ENCODE results near the gene LMAN2L.
A peak's percentile ranks its signal among the peaks of the same experiment; 100 is the strongest.

LMAN2L gene

DNA sequence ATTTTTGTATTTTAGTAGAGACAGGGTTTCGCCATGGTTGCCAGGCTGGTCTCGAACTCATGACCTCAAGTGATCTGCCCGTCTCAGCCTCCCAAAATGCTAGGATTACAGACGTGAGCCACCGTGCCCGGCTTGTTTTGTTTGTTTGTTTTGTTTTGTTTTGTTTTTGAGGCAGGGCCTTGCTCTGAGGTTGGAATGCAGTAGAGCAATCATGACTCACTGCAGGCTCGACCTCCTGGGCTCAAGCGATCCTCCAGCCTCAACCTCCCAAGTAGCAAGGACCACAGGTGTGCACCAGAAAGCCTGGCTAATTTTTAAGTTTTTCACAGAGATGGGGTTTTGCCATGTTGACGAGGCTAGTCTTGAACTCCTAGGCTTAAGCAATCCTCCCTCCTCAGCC is 11.9 kb upstream of the LMAN2L start:
- H2AFZ ChIP-seq (ENCODE audit: low read depth, low read length) = no peak overlapping the region

DNA sequence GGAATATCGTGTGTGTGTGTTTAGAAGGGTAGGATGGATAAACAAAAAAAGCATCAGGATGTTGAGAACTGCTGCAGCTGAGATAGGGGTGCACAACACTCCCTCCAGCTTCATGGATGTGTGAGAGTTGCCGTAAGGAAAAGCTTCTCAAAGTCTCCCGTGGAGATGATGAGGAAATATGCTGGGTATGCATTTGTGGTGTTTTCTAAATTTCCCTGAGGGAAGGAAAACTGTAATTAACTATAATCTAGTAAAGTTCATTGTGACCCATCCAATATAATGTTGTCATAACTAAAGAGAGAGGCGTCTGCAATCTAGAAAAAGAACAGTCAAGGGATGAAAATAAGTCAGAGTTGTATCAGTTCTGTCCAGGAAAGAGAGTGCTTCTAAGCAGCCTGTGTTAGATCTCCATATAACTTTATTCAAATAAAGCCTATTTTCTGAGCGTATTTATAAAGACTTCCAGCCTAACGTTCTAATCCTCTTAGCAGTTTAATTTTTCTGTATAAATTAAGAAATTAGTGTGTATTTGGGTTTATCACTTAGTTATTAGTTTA is 7.3 kb upstream of the LMAN2L start:
- no peak for ATAC-seq (ENCODE audit: insufficient read depth, low read depth)
- Histone ChIP-seq H3K27ac (ENCODE audit: low read length) (no peak overlapping the region), H3K79me2 (ENCODE audit: insufficient read depth, low read length) (no peaks in the 10 kb centered on the region)

More for the DNA sequence above, 11.9 kb upstream of the LMAN2L start:
- H3K36me3 ChIP-seq (ENCODE audit: insufficient read depth, low read length) = no peaks in the 10 kb centered on the region
- no peak for ATAC-seq (ENCODE audit: insufficient read depth, low read depth)
- TF ChIP-seq CTCF (IDR thresholded peaks at IDR 0.05; ENCODE audit: borderline replicate concordance, extremely low read depth, low read length, poor library complexity, severe bottlenecking) = no peak
- H3K9ac ChIP-seq (ENCODE audit: low read depth, low read length) = no peak overlapping the region
- no peak overlapping the region for H3K27ac ChIP-seq (ENCODE audit: low read length)
- no peak for DNase-seq
- no peaks in the 10 kb centered on the region for H3K79me2 ChIP-seq (ENCODE audit: insufficient read depth, low read length)
- H3K4me1 ChIP-seq (ENCODE audit: insufficient read depth, low read length) = no peaks in the 10 kb centered on the region
- H3K27me3 ChIP-seq (ENCODE audit: insufficient read depth, low read length, poor library complexity) = no peaks in the 10 kb centered on the region
- H3K4me2 ChIP-seq (ENCODE audit: insufficient read depth, low read length) = no peak overlapping the region
- H3K9me3 ChIP-seq (ENCODE audit: insufficient read depth, low read length, severe bottlenecking) = no peaks in the 10 kb centered on the region
- no peaks in the 10 kb centered on the region for H4K20me1 ChIP-seq (ENCODE audit: insufficient read depth, low read length)
- H3K4me3 ChIP-seq (ENCODE audit: low read depth in 1 of 2, low read length in 2 of 2) = no peak overlapping the region

DNA sequence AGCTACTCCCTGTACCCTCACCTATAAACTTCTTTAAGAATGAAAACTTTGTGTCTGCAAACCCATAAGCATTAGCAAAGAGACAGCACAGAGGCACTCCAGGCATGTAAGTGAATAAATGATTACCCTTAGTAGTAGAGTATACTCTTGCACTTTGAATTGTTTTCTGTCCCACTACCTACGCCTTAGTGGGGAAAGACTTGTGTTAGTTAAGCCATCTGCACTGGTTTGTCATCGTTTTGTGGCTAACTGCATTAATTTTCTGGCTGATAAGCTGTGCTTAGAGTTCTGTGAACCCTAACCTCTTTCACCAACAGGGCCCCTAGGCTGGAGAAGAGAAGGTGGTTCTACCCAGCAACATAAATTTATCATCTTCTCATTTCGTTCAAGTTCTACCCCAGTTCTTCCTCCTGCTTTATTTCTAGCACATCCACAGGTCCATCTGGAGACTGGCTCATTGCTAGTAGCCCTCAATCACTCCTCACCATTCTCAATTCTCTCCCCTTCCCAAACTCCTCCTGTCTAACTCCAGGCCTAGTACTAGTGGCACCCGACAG is 710 bp downstream of the LMAN2L start:
- DNase-seq = no peak
- Histone ChIP-seq H3K4me3 (ENCODE audit: low read depth in 1 of 2, low read length in 2 of 2) (peak overlapping the region; percentile 89 to 97), H3K36me3 (ENCODE audit: insufficient read depth, low read length) (peaks cover 22% of the 10 kb centered on the region), H3K79me2 (ENCODE audit: insufficient read depth, low read length) (peaks cover 21% of the 10 kb centered on the region), H3K4me2 (ENCODE audit: insufficient read depth, low read length) (peak overlapping the region; percentile 96), H3K27ac (ENCODE audit: low read length) (peak overlapping the region; percentile 76), H3K4me1 (ENCODE audit: insufficient read depth, low read length) (peaks cover 25% of the 10 kb centered on the region), H3K9ac (ENCODE audit: low read depth, low read length) (peak overlapping the region; percentile 72), H3K27me3 (ENCODE audit: insufficient read depth, low read length, poor library complexity) (no peaks in the 10 kb centered on the region), H4K20me1 (ENCODE audit: insufficient read depth, low read length) (no peaks in the 10 kb centered on the region), H2AFZ (ENCODE audit: low read depth, low read length) (peak overlapping the region; percentile 95), H3K9me3 (ENCODE audit: insufficient read depth, low read length, severe bottlenecking) (no peaks in the 10 kb centered on the region)
- TF ChIP-seq CTCF (IDR thresholded peaks at IDR 0.05; ENCODE audit: borderline replicate concordance, extremely low read depth, low read length, poor library complexity, severe bottlenecking) (no peak), EZH2 (IDR thresholded peaks at IDR 0.05; ENCODE audit: borderline replicate concordance, low read depth, low read length, severe bottlenecking) (no peak)
- no peak for ATAC-seq (ENCODE audit: insufficient read depth, low read depth)

More for the DNA sequence above, 7.3 kb upstream of the LMAN2L start:
- no peak overlapping the region for H3K4me2 ChIP-seq (ENCODE audit: insufficient read depth, low read length)
- H3K9ac ChIP-seq (ENCODE audit: low read depth, low read length) = no peak overlapping the region
- H3K9me3 ChIP-seq (ENCODE audit: insufficient read depth, low read length, severe bottlenecking) = no peaks in the 10 kb centered on the region
- TF ChIP-seq CTCF (IDR thresholded peaks at IDR 0.05; ENCODE audit: borderline replicate concordance, extremely low read depth, low read length, poor library complexity, severe bottlenecking) (no peak), EZH2 (IDR thresholded peaks at IDR 0.05; ENCODE audit: borderline replicate concordance, low read depth, low read length, severe bottlenecking) (no peak)
- no peaks in the 10 kb centered on the region for H3K27me3 ChIP-seq (ENCODE audit: insufficient read depth, low read length, poor library complexity)
- no peaks in the 10 kb centered on the region for H3K36me3 ChIP-seq (ENCODE audit: insufficient read depth, low read length)
- no peaks in the 10 kb centered on the region for H4K20me1 ChIP-seq (ENCODE audit: insufficient read depth, low read length)
- no peak overlapping the region for H2AFZ ChIP-seq (ENCODE audit: low read depth, low read length)
- no peak overlapping the region for H3K4me3 ChIP-seq (ENCODE audit: low read depth in 1 of 2, low read length in 2 of 2)
- no peak for DNase-seq
- H3K4me1 ChIP-seq (ENCODE audit: insufficient read depth, low read length) = no peaks in the 10 kb centered on the region
